Panc1 (cell line): ENCODE results near the gene HMCN2. TPM values are rescaled to one million over a fixed set of nuclear protein-coding genes. Genes with fewer than 3 reads are reported as not detected.

Source experiments
- ATAC-seq: fragments of 200-7000 bp; cut with Tn5 transposase; 2 replicates; pipeline ENCODE4 v1.9.1; 2020; ENCODE audit warnings: mild to moderate bottlenecking, moderate library complexity
- BruUV-seq: library from RNA; stranded (reverse); fragments of 400-500 nt; replicated peaks from 2 replicates; lab custom pipeline; 2021; lab: Mats Ljungman, UMichigan
- CTCF ChIA-PET: fragments of 300-600 bp; sonication (Branson Sonifier 250); formaldehyde crosslinking; loops from one replicate; lab custom pipeline; 2022; ENCODE audit warnings: antibody characterized with exemption; lab: Charles Lee
- POLR2A ChIA-PET: fragments of 300-600 bp; sonication (Branson Sonifier 250); formaldehyde crosslinking; loops from one replicate; lab custom pipeline; 2022; ENCODE audit warnings: antibody characterized with exemption; lab: Charles Lee
- DNase-seq: peaks from one replicate; pipeline ENCODE4 v3.0.0-alpha.2; 2010; ENCODE audit warnings: low read depth, low spot score
- H3K27ac ChIP-seq: 2 replicates; pipeline ENCODE4 v1.5.1; 2011; ENCODE audit warnings: mild to moderate bottlenecking, low read length, inconsistent platforms
- H3K27me3 ChIP-seq: fragments of 200-500 bp; sonication (Bioruptor generic); 2 replicates; pipeline ENCODE4 v1.6.0; 2014; ENCODE audit warnings: low read length, inconsistent platforms; ENCODE audit not compliant: control insufficient read depth, insufficient read depth
- H3K36me3 ChIP-seq: fragments of 200-500 bp; sonication (Bioruptor generic); 2 replicates; pipeline ENCODE4 v1.5.1; 2014; ENCODE audit warnings: inconsistent platforms, mild to moderate bottlenecking, low read length, moderate library complexity; ENCODE audit not compliant: control insufficient read depth, insufficient read depth
- H3K4me1 ChIP-seq: 2 replicates; pipeline ENCODE4 v1.5.1; 2011; ENCODE audit warnings: inconsistent platforms, mild to moderate bottlenecking, low read length, moderate library complexity; ENCODE audit not compliant: control insufficient read depth, insufficient read depth
- H3K4me3 ChIP-seq, 2 experiments: 2 replicates each; pipeline ENCODE4 v1.5.1; 2011 to 2012; ENCODE audit warnings: low read depth in 2 of 2, low read length in 2 of 2, mild to moderate bottlenecking in 2 of 2, inconsistent platforms in 1 of 2, moderate library complexity in 1 of 2
- H3K9me3 ChIP-seq: fragments of 200-500 bp; sonication (Bioruptor generic); 2 replicates; pipeline ENCODE4 v1.5.1; 2014; ENCODE audit warnings: low read depth, mild to moderate bottlenecking, inconsistent platforms, low read length, moderate library complexity; ENCODE audit not compliant: control insufficient read depth, insufficient read depth
- POLR2AphosphoS5 ChIP-seq: IDR thresholded peaks from 2 replicates; pipeline ENCODE4 v1.6.1; 2012; ENCODE audit warnings: mild to moderate bottlenecking, low read depth, low read length, moderate library complexity
- SIN3A ChIP-seq: IDR thresholded peaks from 2 replicates; pipeline ENCODE4 v1.6.1; 2012; ENCODE audit warnings: low read depth, mild to moderate bottlenecking, low read length, moderate library complexity, borderline replicate concordance; ENCODE audit not compliant: insufficient read depth
- TCF7L2 ChIP-seq: IDR thresholded peaks from 2 replicates; pipeline ENCODE4 v1.6.1; 2011; ENCODE audit warnings: mild to moderate bottlenecking, low read depth, low read length, inconsistent platforms
- in situ Hi-C: cut with HindIII; loops from 2 replicates; pipeline ENCODE4 v1.10.0; 2016; ENCODE audit warnings: low sequenced_read_pairs, low pct_unique_long_range_greater_than_20kb
- intact Hi-C: fragments of 100-400 bp; cut with micrococcal nuclease; formaldehyde crosslinking; loops from one replicate; pipeline ENCODE4 v1.10.0; 2022; ENCODE audit not compliant: unreplicated experiment
- total RNA-seq: library from RNA; stranded (reverse); gene quantifications from one replicate; pipeline ENCODE4 v1.2.1, GENCODE V29; 2021; ENCODE audit not compliant: unreplicated experiment
- TF ChIP-seq, protein P1 (sequence below), 2 experiments: IDR thresholded peaks; 2 replicates each; pipeline ENCODE4 v1.6.1; 2011 to 2012; ENCODE audit warnings: low read depth in 2 of 2, control low read depth in 1 of 2, low read length in 1 of 2, mild to moderate bottlenecking in 1 of 2, moderate library complexity in 1 of 2; ENCODE audit not compliant: insufficient read depth in 1 of 2
- TF ChIP-seq, protein P2 (sequence below): fragments of 450-650 bp; IDR thresholded peaks from 2 replicates; pipeline ENCODE4 v1.5.1; 2017; ENCODE audit warnings: mild to moderate bottlenecking

The HMCN2 gene
- total RNA-seq, 1 experiment from 2014 or later, result 0.05 TPM

DNA sequence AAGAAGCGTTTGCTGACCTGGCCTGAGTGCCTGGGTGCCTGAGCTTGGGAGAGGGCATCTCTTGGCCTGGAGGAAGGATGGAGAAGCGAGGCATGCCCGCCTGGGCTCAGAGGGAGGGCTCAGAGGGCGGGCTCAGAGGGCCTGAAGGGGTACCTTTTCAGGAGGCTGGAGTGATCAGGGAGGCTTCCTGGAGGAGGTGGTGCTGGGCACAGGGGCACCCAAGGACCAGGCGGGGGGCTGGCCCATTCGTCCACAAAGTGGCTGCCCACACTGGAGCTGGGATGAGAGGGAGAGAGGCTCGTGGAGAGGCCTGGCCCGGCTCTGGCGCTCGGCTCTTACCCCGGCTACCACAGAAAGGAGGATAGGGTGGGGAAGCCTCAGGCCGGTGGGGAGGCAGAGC lies 212.0 kb downstream of the HMCN2 start:
- TF ChIP-seq TCF7L2, result no peak
- TF ChIP-seq, protein P1, sequence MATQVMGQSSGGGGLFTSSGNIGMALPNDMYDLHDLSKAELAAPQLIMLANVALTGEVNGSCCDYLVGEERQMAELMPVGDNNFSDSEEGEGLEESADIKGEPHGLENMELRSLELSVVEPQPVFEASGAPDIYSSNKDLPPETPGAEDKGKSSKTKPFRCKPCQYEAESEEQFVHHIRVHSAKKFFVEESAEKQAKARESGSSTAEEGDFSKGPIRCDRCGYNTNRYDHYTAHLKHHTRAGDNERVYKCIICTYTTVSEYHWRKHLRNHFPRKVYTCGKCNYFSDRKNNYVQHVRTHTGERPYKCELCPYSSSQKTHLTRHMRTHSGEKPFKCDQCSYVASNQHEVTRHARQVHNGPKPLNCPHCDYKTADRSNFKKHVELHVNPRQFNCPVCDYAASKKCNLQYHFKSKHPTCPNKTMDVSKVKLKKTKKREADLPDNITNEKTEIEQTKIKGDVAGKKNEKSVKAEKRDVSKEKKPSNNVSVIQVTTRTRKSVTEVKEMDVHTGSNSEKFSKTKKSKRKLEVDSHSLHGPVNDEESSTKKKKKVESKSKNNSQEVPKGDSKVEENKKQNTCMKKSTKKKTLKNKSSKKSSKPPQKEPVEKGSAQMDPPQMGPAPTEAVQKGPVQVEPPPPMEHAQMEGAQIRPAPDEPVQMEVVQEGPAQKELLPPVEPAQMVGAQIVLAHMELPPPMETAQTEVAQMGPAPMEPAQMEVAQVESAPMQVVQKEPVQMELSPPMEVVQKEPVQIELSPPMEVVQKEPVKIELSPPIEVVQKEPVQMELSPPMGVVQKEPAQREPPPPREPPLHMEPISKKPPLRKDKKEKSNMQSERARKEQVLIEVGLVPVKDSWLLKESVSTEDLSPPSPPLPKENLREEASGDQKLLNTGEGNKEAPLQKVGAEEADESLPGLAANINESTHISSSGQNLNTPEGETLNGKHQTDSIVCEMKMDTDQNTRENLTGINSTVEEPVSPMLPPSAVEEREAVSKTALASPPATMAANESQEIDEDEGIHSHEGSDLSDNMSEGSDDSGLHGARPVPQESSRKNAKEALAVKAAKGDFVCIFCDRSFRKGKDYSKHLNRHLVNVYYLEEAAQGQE (IDR thresholded peaks at IDR 0.05; ENCODE audit: insufficient read depth in 1 of 2, low read depth in 2 of 2, low read length in 1 of 2), result no peak
- TF ChIP-seq, protein P2, sequence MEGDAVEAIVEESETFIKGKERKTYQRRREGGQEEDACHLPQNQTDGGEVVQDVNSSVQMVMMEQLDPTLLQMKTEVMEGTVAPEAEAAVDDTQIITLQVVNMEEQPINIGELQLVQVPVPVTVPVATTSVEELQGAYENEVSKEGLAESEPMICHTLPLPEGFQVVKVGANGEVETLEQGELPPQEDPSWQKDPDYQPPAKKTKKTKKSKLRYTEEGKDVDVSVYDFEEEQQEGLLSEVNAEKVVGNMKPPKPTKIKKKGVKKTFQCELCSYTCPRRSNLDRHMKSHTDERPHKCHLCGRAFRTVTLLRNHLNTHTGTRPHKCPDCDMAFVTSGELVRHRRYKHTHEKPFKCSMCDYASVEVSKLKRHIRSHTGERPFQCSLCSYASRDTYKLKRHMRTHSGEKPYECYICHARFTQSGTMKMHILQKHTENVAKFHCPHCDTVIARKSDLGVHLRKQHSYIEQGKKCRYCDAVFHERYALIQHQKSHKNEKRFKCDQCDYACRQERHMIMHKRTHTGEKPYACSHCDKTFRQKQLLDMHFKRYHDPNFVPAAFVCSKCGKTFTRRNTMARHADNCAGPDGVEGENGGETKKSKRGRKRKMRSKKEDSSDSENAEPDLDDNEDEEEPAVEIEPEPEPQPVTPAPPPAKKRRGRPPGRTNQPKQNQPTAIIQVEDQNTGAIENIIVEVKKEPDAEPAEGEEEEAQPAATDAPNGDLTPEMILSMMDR, result no peak
- no peak for TF ChIP-seq SIN3A
- no peak for TF ChIP-seq POLR2AphosphoS5
- no peak for ATAC-seq
- ChIA-PET POLR2A (no interaction called here), CTCF (interaction anchor here (0.5 to 0.6 kb wide), 2 partner anchors 19 to 241 kb away, joined by 3 to 5 read pairs; no protein-coding TSS in a partner anchor)
- DNase-seq, result no peak
- Histone ChIP-seq H3K9me3 (no peaks in the 10 kb centered on the region), H3K27me3 (no peaks in the 10 kb centered on the region), H3K36me3 (no peaks in the 10 kb centered on the region), H3K4me3 (no peak overlapping the region), H3K27ac (no peak overlapping the region), H3K4me1 (no peaks in the 10 kb centered on the region)
- in situ Hi-C loops (no loop called here), intact Hi-C loops (no loop called here)
- BruUV-seq, result no TSS peak

DNA sequence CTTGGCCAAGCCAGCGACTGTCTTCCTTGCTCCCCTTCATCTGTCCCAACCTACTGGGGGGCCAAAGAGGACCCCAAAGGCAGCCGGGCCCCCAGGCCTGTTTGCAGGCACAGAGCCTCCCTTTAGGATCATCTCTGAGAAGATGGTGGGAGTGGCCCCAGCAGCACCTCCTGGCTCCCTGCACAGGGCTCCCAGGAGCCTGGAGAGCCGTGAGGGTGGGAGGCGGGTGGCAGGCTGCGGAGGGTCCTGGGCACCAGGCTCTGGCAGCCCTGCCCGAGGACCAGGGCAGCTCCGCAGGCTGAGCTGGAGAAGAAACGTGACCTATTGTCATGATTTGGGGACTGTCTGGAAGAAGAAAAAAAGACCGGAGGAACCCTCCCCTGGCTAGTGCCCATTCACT lies 212.6 kb downstream of the HMCN2 start:
- ATAC-seq (no peak), DNase-seq (no peak)
- POLR2A ChIA-PET, result no interaction called here
- intact Hi-C loops (no loop called here), in situ Hi-C loops (no loop called here)
- Histone ChIP-seq H3K9me3 (no peaks in the 10 kb centered on the region), H3K27ac (no peak overlapping the region), H3K36me3 (no peaks in the 10 kb centered on the region), H3K4me1 (no peaks in the 10 kb centered on the region), H3K4me3 (no peak overlapping the region), H3K27me3 (no peaks in the 10 kb centered on the region)
- no TSS peak for BruUV-seq
- no peak for TF ChIP-seq POLR2AphosphoS5
- TF ChIP-seq, protein P2, result no peak
- TF ChIP-seq, protein P1 (IDR thresholded peaks at IDR 0.05; ENCODE audit: insufficient read depth in 1 of 2, low read depth in 2 of 2, low read length in 1 of 2), result no peak
- TF ChIP-seq TCF7L2, result no peak
- no peak for TF ChIP-seq SIN3A
- CTCF ChIA-PET, result no interaction called here
